SK-N-MC (cell line): ENCODE results near the gene PCDH15.

Experiments used
- EZH2 ChIP-seq: fragments of 200-600 bp; sonication (generic); IDR thresholded peaks from one replicate; pipeline ENCODE4 v1.6.1; 2017; ENCODE audit warnings: antibody characterized with exemption
- FOXP2 ChIP-seq: optimal IDR thresholded peaks from 2 replicates; pipeline ENCODE3; 2011; ENCODE audit warnings: mild to moderate bottlenecking, moderate library complexity; ENCODE audit not compliant: insufficient read depth; ENCODE audit errors: extremely low read length, control extremely low read depth
- POLR2AphosphoS5 ChIP-seq: IDR thresholded peaks from 2 replicates; pipeline ENCODE4 v1.6.1; 2012; ENCODE audit warnings: mild to moderate bottlenecking, low read depth, low read length, borderline replicate concordance

DNA sequence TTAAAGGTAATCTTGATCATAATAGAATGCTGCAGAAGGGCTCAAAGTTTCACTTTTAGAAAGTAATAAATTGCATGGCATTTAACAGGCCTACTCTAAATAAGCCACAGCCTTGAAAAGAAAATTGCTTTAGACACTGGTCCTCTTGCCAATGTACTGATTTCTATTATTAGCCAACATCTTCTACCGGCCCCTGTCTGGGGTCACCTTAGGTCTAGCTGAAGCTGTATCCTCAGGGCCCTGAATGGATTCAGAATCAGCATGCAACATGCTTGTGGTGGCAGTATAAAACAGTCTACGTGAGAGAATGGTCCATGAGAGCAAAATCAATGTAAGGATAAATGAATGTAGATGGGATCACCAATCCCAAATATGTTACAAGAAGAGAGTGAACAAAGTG, 541.9 kb downstream of the PCDH15 start:
- no peak for TF ChIP-seq POLR2AphosphoS5
- TF ChIP-seq EZH2: no peak
- no peak for TF ChIP-seq FOXP2
